Measurements from ENCODE around the gene PHAX.

PHAX gene

DNA sequence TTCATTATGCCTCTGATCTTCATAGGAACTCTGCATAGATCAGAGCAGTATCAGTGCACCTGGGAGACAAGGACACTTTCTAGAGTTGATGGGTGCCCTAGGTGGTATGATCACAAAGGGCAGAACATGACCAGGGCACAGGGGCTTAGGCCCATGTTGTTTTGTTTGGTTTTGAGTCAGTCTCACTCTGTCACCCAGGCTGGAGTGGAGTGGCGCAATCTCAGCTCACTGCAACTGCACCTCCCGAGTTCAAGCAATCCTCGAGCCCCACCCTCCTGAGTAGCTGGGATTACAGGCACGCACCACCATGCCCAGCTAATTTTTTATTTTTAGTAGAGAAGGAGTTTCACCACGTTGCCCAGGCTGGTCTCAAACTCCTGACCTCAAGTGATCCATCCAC is 23.3 kb upstream of the PHAX start:
- TF ChIP-seq CTCF (IDR thresholded peaks at IDR 0.05; ENCODE audit: low read depth, low read length) = no peak
- no peak for TF ChIP-seq EZH2phosphoT487 (IDR thresholded peaks at IDR 0.05; ENCODE audit: low read depth)
- Histone ChIP-seq H3K9me3 (ENCODE audit: insufficient read depth, low read length) (no peaks in the 10 kb centered on the region), H3K36me3 (replicated peaks; ENCODE audit: low read depth, low read length) (no peaks in the 10 kb centered on the region)

DNA sequence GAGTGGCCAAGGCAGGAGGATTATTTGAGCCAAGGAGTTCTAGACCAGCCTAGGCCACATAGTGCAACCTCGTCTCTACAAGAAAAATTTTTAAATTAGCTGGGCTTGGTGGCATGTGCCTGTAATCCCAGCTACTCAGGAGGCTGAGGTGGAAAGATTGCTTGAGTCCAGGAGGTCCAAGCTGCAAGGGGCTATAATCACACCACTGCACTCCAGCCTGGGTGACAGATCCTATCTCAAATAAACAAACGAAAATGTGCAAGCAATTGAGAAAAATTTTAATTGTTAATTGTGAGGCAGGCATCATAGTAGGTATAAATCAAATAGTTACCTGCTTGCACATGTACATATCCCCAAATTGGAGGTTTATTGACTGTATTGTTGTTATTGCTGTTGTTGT is 21.0 kb upstream of the PHAX start:
- H3K27me3 ChIP-seq (ENCODE audit: low read depth, low read length) = no peaks in the 10 kb centered on the region
- H3K27ac ChIP-seq (ENCODE audit: low read length) = no peak overlapping the region
- no peaks in the 10 kb centered on the region for H4K20me1 ChIP-seq (ENCODE audit: insufficient read depth, low read length)
- H3K4me3 ChIP-seq (ENCODE audit: low read length) = no peak overlapping the region
- no peak overlapping the region for H2AFZ ChIP-seq (ENCODE audit: low read depth, low read length)
- no peaks in the 10 kb centered on the region for H3K79me2 ChIP-seq (ENCODE audit: low read length)
- no peak overlapping the region for H3K9ac ChIP-seq (ENCODE audit: low read length)
- H3K9me3 ChIP-seq (ENCODE audit: insufficient read depth, low read length) = no peaks in the 10 kb centered on the region
- no peak overlapping the region for H3K4me2 ChIP-seq (ENCODE audit: low read length)
- TF ChIP-seq CTCF (IDR thresholded peaks at IDR 0.05; ENCODE audit: low read depth, low read length) (no peak), EZH2phosphoT487 (IDR thresholded peaks at IDR 0.05; ENCODE audit: low read depth) (no peak)
- no peaks in the 10 kb centered on the region for H3K36me3 ChIP-seq (replicated peaks; ENCODE audit: low read depth, low read length)
- H3K4me1 ChIP-seq (ENCODE audit: low read length) = no peaks in the 10 kb centered on the region

More for the DNA sequence above, 23.3 kb upstream of the PHAX start:
- no peaks in the 10 kb centered on the region for H3K27me3 ChIP-seq (ENCODE audit: low read depth, low read length)
- no peak overlapping the region for H2AFZ ChIP-seq (ENCODE audit: low read depth, low read length)
- H3K27ac ChIP-seq (ENCODE audit: low read length) = no peak overlapping the region
- H3K4me3 ChIP-seq (ENCODE audit: low read length) = no peak overlapping the region
- H3K9ac ChIP-seq (ENCODE audit: low read length) = no peak overlapping the region
- H3K4me1 ChIP-seq (ENCODE audit: low read length) = no peaks in the 10 kb centered on the region
- no peak overlapping the region for H3K4me2 ChIP-seq (ENCODE audit: low read length)
- H4K20me1 ChIP-seq (ENCODE audit: insufficient read depth, low read length) = no peaks in the 10 kb centered on the region
- no peaks in the 10 kb centered on the region for H3K79me2 ChIP-seq (ENCODE audit: low read length)

DNA sequence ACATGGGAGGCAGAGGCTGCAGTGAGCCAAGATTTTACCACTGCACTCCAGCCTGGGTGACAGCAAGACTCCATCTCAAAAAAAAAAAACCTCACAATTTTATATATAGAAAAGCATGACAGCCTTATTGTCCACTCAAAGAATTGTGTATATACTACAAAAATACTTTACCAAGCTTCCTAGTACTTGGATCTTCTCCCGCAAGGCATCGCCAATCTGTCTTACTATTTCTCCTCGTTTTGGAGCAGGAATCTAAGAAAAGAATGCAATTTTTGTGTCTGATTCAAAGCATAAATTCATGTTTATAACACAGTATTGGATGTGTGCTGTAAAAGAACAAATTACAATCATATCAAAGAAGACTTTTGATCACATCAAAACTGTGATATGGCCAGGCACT is 17.0 kb upstream of the PHAX start:
- Histone ChIP-seq H3K4me2 (ENCODE audit: low read length) (no peak overlapping the region), H3K9me3 (ENCODE audit: insufficient read depth, low read length) (no peaks in the 10 kb centered on the region), H4K20me1 (ENCODE audit: insufficient read depth, low read length) (no peaks in the 10 kb centered on the region), H3K4me3 (ENCODE audit: low read length) (no peak overlapping the region), H3K27me3 (ENCODE audit: low read depth, low read length) (no peaks in the 10 kb centered on the region), H3K9ac (ENCODE audit: low read length) (no peak overlapping the region), H2AFZ (ENCODE audit: low read depth, low read length) (no peak overlapping the region), H3K79me2 (ENCODE audit: low read length) (no peaks in the 10 kb centered on the region), H3K4me1 (ENCODE audit: low read length) (no peaks in the 10 kb centered on the region), H3K36me3 (replicated peaks; ENCODE audit: low read depth, low read length) (no peaks in the 10 kb centered on the region), H3K27ac (ENCODE audit: low read length) (no peak overlapping the region)
- TF ChIP-seq EZH2phosphoT487 (IDR thresholded peaks at IDR 0.05; ENCODE audit: low read depth) (no peak), CTCF (IDR thresholded peaks at IDR 0.05; ENCODE audit: low read depth, low read length) (no peak)

GRCh38 chr5:126587551-126588390 is 13.0 kb upstream of the PHAX start:
- H3K79me2 ChIP-seq (ENCODE audit: low read length) = no peaks in the 10 kb centered on the region
- H2AFZ ChIP-seq (ENCODE audit: low read depth, low read length) = no peak overlapping the region
- TF ChIP-seq EZH2phosphoT487 (IDR thresholded peaks at IDR 0.05; ENCODE audit: low read depth) = no peak
- TF ChIP-seq CTCF (IDR thresholded peaks at IDR 0.05; ENCODE audit: low read depth, low read length) = no peak
- no peak overlapping the region for H3K27ac ChIP-seq (ENCODE audit: low read length)
- H3K4me1 ChIP-seq (ENCODE audit: low read length) = no peaks in the 10 kb centered on the region
- H3K4me3 ChIP-seq (ENCODE audit: low read length) = no peak overlapping the region
- no peak overlapping the region for H3K9ac ChIP-seq (ENCODE audit: low read length)
- no peaks in the 10 kb centered on the region for H3K27me3 ChIP-seq (ENCODE audit: low read depth, low read length)
- H3K4me2 ChIP-seq (ENCODE audit: low read length) = no peak overlapping the region
- no peaks in the 10 kb centered on the region for H3K36me3 ChIP-seq (replicated peaks; ENCODE audit: low read depth, low read length)
- H4K20me1 ChIP-seq (ENCODE audit: insufficient read depth, low read length) = no peaks in the 10 kb centered on the region
- no peaks in the 10 kb centered on the region for H3K9me3 ChIP-seq (ENCODE audit: insufficient read depth, low read length)
